ENCODE data around the gene SLC2A2.

DNA sequence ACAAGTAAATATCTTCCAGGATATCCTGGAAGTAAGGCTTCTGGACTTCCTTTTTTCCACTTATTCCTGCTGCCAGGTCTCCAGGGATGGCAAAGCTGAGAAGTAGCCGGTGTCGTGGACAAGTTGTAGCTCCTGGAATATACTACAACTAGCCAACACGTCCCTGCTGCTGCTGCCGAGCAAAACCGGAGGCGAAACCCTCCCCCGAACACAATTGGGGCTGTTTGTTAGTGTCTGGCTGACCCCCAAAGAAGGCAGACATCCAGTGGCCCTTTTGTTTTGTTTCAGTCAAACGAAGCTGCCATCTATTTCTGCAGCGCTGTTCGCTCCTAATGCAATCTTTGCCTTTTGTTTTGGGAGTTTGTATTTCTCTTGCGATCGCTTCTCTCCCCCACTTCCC is 72.8 kb downstream of the SLC2A2 start:
- TF ChIP-seq, protein P1, sequence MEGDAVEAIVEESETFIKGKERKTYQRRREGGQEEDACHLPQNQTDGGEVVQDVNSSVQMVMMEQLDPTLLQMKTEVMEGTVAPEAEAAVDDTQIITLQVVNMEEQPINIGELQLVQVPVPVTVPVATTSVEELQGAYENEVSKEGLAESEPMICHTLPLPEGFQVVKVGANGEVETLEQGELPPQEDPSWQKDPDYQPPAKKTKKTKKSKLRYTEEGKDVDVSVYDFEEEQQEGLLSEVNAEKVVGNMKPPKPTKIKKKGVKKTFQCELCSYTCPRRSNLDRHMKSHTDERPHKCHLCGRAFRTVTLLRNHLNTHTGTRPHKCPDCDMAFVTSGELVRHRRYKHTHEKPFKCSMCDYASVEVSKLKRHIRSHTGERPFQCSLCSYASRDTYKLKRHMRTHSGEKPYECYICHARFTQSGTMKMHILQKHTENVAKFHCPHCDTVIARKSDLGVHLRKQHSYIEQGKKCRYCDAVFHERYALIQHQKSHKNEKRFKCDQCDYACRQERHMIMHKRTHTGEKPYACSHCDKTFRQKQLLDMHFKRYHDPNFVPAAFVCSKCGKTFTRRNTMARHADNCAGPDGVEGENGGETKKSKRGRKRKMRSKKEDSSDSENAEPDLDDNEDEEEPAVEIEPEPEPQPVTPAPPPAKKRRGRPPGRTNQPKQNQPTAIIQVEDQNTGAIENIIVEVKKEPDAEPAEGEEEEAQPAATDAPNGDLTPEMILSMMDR (IDR thresholded peaks at IDR 0.05): no peak
- TF ChIP-seq POLR2A (IDR thresholded peaks at IDR 0.05): no peak
